Measurements from ENCODE around the gene PKP4. TPM values are rescaled to one million over a fixed set of nuclear protein-coding genes. Genes with fewer than 3 reads are reported as not detected.
"Not testable (repeated sequence)": the region's sequence is repeated elsewhere in the genome, so short reads cannot be mapped to it uniquely, and the experiment has no call there.

The PKP4 gene
- total RNA-seq, result 26.1 TPM

DNA sequence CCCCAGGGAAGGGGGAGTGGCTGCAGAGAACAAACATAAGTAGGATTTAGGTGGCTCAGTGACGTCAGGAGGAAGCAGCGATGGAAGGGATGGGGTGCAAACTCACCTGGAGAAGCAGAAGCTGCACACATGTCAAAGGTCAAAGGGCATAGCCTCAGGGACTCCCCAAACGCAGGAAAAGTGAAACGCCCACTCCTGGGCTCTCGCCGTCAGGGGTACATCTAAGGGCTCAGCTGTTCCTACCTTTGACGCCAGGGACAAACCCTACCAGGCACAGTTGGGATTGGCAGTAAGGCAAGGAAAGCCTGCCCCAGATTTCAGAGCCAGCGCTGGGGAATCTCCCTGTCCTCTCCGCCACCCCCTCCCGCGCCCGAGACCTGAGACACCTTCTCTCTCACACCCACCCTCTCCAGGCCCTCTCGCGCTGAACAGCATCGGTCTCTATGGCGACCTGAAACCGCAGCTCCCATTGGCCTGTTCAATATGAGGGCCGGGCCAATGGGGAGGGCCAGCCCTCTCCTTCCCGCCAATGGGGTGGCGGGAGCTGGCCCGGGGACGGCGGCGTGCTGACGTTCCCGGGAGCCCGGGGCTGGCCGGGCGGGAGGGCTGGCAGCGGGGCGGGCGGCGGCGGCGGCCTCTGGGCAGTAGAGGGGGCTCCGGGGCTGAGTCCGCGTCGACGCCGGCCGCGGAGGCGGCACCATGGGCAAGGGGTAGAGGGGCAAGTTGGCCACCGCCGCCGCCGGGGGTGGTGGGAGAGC, at the start of gene PKP4, which contains the start of gene CCDC148:
Gene PKP4 (plus strand): TSS at position 644 of the 758 bp plus-strand sequence. CDS start 76,233 bp downstream, outside the sequence.
Gene CCDC148 (minus strand): TSS at position 445 of the 758 bp plus-strand sequence. CDS start 314 bp downstream, at position 131.
- Histone ChIP-seq H3K9me3 (ENCODE audit: control insufficient read depth in 3 of 3, low read length in 3 of 3) (no peaks in the 10 kb centered on the region), H3K27me3 (ENCODE audit: control insufficient read depth in 3 of 3, insufficient read depth in 3 of 3, low read length in 3 of 3) (no peaks in the 10 kb centered on the region), H3K27ac (ENCODE audit: low read depth, low read length) (peak within 1 kb of the TSS; percentile 86), H3K36me3 (ENCODE audit: control insufficient read depth in 3 of 3, insufficient read depth in 3 of 3, low read length in 3 of 3) (no peaks in the 10 kb centered on the region), H3K9ac (ENCODE audit: low read depth in 1 of 3, low read length in 3 of 3) (peak within 1 kb of the TSS; percentile 73 to 85 (median 85)), H3K4me3 (ENCODE audit: low read length in 3 of 3) (peak within 1 kb of the TSS; percentile 79 to 84 (median 83)), H3K4me1 (ENCODE audit: control insufficient read depth in 3 of 3, insufficient read depth in 3 of 3, low read length in 3 of 3) (peaks cover 13 to 15% (median 14%) of the 10 kb centered on the region in 3 donors)

DNA sequence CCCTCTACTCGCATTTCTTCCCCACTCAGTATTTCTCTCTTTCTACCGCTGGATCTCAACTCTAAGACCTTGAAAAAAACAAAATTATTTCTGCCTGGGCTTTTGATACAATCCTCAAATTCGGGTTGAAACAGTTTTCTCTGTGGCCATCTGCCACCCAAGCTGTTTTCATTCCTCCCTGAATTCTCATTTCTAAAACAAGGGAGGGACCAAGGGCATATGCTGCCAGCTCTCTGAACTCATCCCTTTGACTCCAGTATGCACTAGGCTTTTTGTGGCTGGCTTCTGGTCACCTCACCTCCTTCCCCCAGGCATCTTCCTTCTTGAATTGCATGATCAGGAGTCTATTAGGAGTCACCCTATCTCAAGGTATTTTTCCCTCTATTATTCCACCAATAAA, 49.7 kb upstream of the PKP4 start:
- H3K9ac ChIP-seq (ENCODE audit: low read depth in 1 of 3, low read length in 3 of 3), result no peak overlapping the region
- peaks cover 0 to 2% (median 2%) of the 10 kb centered on the region in 3 donors for H3K9me3 ChIP-seq (ENCODE audit: control insufficient read depth in 3 of 3, low read length in 3 of 3)
- no peaks in the 10 kb centered on the region for H3K27me3 ChIP-seq (ENCODE audit: control insufficient read depth in 3 of 3, insufficient read depth in 3 of 3, low read length in 3 of 3)
- H3K4me3 ChIP-seq (ENCODE audit: low read length in 3 of 3), result no peak overlapping the region
- H3K27ac ChIP-seq (ENCODE audit: low read depth, low read length), result no peak overlapping the region
- no peaks in the 10 kb centered on the region for H3K4me1 ChIP-seq (ENCODE audit: control insufficient read depth in 3 of 3, insufficient read depth in 3 of 3, low read length in 3 of 3)
- no peaks in the 10 kb centered on the region for H3K36me3 ChIP-seq (ENCODE audit: control insufficient read depth in 3 of 3, insufficient read depth in 3 of 3, low read length in 3 of 3)

GRCh38 chr2:158410132-158410531, 46.6 kb upstream of the PKP4 start:
- H3K36me3 ChIP-seq (ENCODE audit: control insufficient read depth in 3 of 3, insufficient read depth in 3 of 3, low read length in 3 of 3), result no peaks in the 10 kb centered on the region
- H3K9ac ChIP-seq (ENCODE audit: low read depth in 1 of 3, low read length in 3 of 3), result no peak overlapping the region
- H3K4me1 ChIP-seq (ENCODE audit: control insufficient read depth in 3 of 3, insufficient read depth in 3 of 3, low read length in 3 of 3), result no peaks in the 10 kb centered on the region
- no peaks in the 10 kb centered on the region for H3K27me3 ChIP-seq (ENCODE audit: control insufficient read depth in 3 of 3, insufficient read depth in 3 of 3, low read length in 3 of 3)
- peaks cover 0 to 2% (median 2%) of the 10 kb centered on the region in 3 donors for H3K9me3 ChIP-seq (ENCODE audit: control insufficient read depth in 3 of 3, low read length in 3 of 3)
- H3K27ac ChIP-seq (ENCODE audit: low read depth, low read length), result no peak overlapping the region
- no peak overlapping the region for H3K4me3 ChIP-seq (ENCODE audit: low read length in 3 of 3)

GRCh38 chr2:158411748-158412147, 45.0 kb upstream of the PKP4 start:
- Histone ChIP-seq H3K36me3 (ENCODE audit: control insufficient read depth in 3 of 3, insufficient read depth in 3 of 3, low read length in 3 of 3) (no peaks in the 10 kb centered on the region), H3K27me3 (ENCODE audit: control insufficient read depth in 3 of 3, insufficient read depth in 3 of 3, low read length in 3 of 3) (no peaks in the 10 kb centered on the region), H3K4me3 (ENCODE audit: low read length in 3 of 3) (no peak overlapping the region), H3K4me1 (ENCODE audit: control insufficient read depth in 3 of 3, insufficient read depth in 3 of 3, low read length in 3 of 3) (no peaks in the 10 kb centered on the region), H3K9me3 (ENCODE audit: control insufficient read depth in 3 of 3, low read length in 3 of 3) (peaks cover 0 to 5% (median 2%) of the 10 kb centered on the region in 3 donors), H3K27ac (ENCODE audit: low read depth, low read length) (no peak overlapping the region), H3K9ac (ENCODE audit: low read depth in 1 of 3, low read length in 3 of 3) (no peak overlapping the region)

DNA sequence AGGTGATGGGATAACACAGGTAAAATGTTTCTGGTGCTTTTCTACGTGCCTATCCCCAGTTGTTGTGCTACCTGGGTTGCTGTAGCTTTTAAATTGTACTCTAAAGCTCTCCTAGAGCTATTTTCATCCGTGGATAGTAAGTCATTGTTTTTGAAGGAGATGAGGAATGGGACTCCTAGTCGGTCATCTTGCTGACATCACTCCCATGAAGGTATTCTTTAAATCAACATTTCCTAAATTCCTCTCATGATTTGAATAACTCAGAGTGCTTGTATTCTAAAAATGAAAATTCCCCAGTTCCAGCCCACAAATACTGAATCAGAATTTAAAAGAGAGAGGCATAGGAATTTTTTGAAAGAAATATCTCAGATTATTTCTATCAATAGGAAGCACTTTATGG, 44.5 kb upstream of the PKP4 start:
- Histone ChIP-seq H3K27ac (ENCODE audit: low read depth, low read length) (no peak overlapping the region), H3K9ac (ENCODE audit: low read depth in 1 of 3, low read length in 3 of 3) (no peak overlapping the region), H3K9me3 (ENCODE audit: control insufficient read depth in 3 of 3, low read length in 3 of 3) (peaks cover 0 to 5% (median 2%) of the 10 kb centered on the region in 3 donors), H3K4me1 (ENCODE audit: control insufficient read depth in 3 of 3, insufficient read depth in 3 of 3, low read length in 3 of 3) (no peaks in the 10 kb centered on the region), H3K36me3 (ENCODE audit: control insufficient read depth in 3 of 3, insufficient read depth in 3 of 3, low read length in 3 of 3) (no peaks in the 10 kb centered on the region), H3K27me3 (ENCODE audit: control insufficient read depth in 3 of 3, insufficient read depth in 3 of 3, low read length in 3 of 3) (no peaks in the 10 kb centered on the region), H3K4me3 (ENCODE audit: low read length in 3 of 3) (no peak overlapping the region)

DNA sequence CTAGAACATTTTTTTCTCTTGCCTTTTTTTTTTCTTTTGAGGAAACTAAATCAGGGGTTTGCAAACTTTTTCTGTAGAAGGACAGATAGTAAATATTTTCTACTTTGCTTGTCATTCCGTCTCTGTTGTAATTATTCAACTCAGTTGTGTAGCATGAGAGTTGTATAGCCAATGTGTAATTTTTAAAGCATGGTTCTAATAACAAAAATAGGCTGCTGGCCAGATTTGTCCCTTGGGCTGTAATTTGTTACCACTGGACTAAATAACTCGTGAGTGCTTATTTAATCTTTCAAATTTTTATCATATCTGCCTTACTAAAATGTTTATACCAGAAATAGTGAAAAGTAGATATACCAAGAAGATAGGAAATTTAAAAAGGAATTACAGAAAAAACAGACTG, 43.2 kb upstream of the PKP4 start:
- no peaks in the 10 kb centered on the region for H3K27me3 ChIP-seq (ENCODE audit: control insufficient read depth in 3 of 3, insufficient read depth in 3 of 3, low read length in 3 of 3)
- H3K9me3 ChIP-seq (ENCODE audit: control insufficient read depth in 3 of 3, low read length in 3 of 3), result peaks cover 0 to 5% (median 2%) of the 10 kb centered on the region in 3 donors
- H3K36me3 ChIP-seq (ENCODE audit: control insufficient read depth in 3 of 3, insufficient read depth in 3 of 3, low read length in 3 of 3), result no peaks in the 10 kb centered on the region
- H3K4me1 ChIP-seq (ENCODE audit: control insufficient read depth in 3 of 3, insufficient read depth in 3 of 3, low read length in 3 of 3), result no peaks in the 10 kb centered on the region
- no peak overlapping the region for H3K4me3 ChIP-seq (ENCODE audit: low read length in 3 of 3)
- H3K9ac ChIP-seq (ENCODE audit: low read depth in 1 of 3, low read length in 3 of 3), result no peak overlapping the region
- no peak overlapping the region for H3K27ac ChIP-seq (ENCODE audit: low read depth, low read length)

DNA sequence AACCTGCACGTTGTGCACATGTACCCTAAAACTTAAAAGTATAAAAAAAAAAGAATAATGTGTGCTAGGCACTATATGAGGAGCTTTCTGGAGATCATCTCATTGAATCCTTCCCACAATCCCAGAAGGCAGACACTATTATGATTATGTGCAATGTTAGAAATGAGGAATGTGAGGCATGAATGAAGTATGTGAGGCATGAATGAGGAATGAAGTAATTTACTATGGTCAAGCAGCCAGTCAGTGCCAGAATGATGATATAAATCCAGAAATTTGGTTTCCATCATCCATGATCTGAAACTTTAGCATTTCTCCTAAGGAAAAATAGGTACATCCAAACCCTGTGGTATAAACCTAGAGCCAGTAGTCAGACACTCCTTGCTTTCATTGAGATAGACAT, 42.2 kb upstream of the PKP4 start:
- Histone ChIP-seq H3K27ac (ENCODE audit: low read depth, low read length) (no peak overlapping the region), H3K36me3 (ENCODE audit: control insufficient read depth in 3 of 3, insufficient read depth in 3 of 3, low read length in 3 of 3) (no peaks in the 10 kb centered on the region), H3K4me3 (ENCODE audit: low read length in 3 of 3) (no peak overlapping the region), H3K9ac (ENCODE audit: low read depth in 1 of 3, low read length in 3 of 3) (no peak overlapping the region), H3K9me3 (ENCODE audit: control insufficient read depth in 3 of 3, low read length in 3 of 3) (peaks cover 0 to 5% (median 2%) of the 10 kb centered on the region in 3 donors), H3K27me3 (ENCODE audit: control insufficient read depth in 3 of 3, insufficient read depth in 3 of 3, low read length in 3 of 3) (no peaks in the 10 kb centered on the region), H3K4me1 (ENCODE audit: control insufficient read depth in 3 of 3, insufficient read depth in 3 of 3, low read length in 3 of 3) (no peaks in the 10 kb centered on the region)

- H3K9me3 ChIP-seq (ENCODE audit: control insufficient read depth in 3 of 3, low read length in 3 of 3), result peaks cover 0 to 4% (median 0%) of the 10 kb centered on the region in 3 donors
- no peaks in the 10 kb centered on the region for H3K27me3 ChIP-seq (ENCODE audit: control insufficient read depth in 3 of 3, insufficient read depth in 3 of 3, low read length in 3 of 3)
- no peak overlapping the region for H3K4me3 ChIP-seq (ENCODE audit: low read length in 3 of 3)
- no peaks in the 10 kb centered on the region for H3K4me1 ChIP-seq (ENCODE audit: control insufficient read depth in 3 of 3, insufficient read depth in 3 of 3, low read length in 3 of 3)
- H3K27ac ChIP-seq (ENCODE audit: low read depth, low read length), result no peak overlapping the region
- no peak overlapping the region for H3K9ac ChIP-seq (ENCODE audit: low read depth in 1 of 3, low read length in 3 of 3)
- H3K36me3 ChIP-seq (ENCODE audit: control insufficient read depth in 3 of 3, insufficient read depth in 3 of 3, low read length in 3 of 3), result no peaks in the 10 kb centered on the region
Measured at GRCh38 chr2:158432117-158432516, 24.6 kb upstream of the PKP4 start.

DNA sequence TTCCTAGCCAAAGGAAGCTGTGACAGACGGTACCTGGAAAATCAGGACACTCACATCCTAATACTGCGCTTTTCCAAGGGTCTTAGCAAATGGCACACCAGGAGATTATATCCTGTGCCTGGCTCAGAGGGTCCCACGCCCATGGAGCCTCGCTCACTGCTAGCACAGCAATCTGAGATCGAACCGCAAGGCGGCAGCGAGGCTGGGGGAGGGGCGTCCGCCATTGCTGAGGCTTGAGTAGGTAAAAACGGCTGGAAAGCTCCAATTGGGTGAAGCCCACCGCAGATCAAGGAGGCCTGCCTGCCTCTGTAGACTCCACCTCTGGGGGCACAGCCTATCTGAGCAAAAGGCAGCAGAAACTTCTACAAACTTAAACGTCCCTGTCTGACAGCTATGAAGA, 23.0 kb upstream of the PKP4 start:
- not testable (repeated sequence) for H3K27ac ChIP-seq (ENCODE audit: low read depth, low read length); H3K4me1 ChIP-seq (ENCODE audit: control insufficient read depth in 3 of 3, insufficient read depth in 3 of 3, low read length in 3 of 3); H3K9ac ChIP-seq (ENCODE audit: low read depth in 1 of 3, low read length in 3 of 3); H3K27me3 ChIP-seq (ENCODE audit: control insufficient read depth in 3 of 3, insufficient read depth in 3 of 3, low read length in 3 of 3); H3K4me3 ChIP-seq (ENCODE audit: low read length in 3 of 3); H3K36me3 ChIP-seq (ENCODE audit: control insufficient read depth in 3 of 3, insufficient read depth in 3 of 3, low read length in 3 of 3); H3K9me3 ChIP-seq (ENCODE audit: control insufficient read depth in 3 of 3, low read length in 3 of 3)

DNA sequence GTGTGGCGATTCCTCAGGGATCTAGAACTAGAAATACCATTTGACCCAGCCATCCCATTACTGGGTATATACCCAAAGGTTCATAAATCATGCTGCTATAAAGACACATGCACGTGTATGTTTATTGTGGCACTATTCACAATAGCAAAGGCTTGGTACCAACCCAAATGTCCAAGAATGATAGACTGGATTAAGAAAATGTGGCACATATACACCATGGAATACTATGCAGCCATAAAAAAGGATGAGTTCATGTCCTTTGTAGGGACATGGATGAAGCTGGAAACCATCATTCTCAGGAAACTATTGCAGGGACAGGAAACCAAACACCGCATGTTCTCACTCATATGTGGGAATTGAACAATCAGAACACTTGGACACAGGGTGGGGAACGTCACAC, 17.7 kb upstream of the PKP4 start:
- H3K9ac ChIP-seq (ENCODE audit: low read depth in 1 of 3, low read length in 3 of 3); H3K36me3 ChIP-seq (ENCODE audit: control insufficient read depth in 3 of 3, insufficient read depth in 3 of 3, low read length in 3 of 3); H3K9me3 ChIP-seq (ENCODE audit: control insufficient read depth in 3 of 3, low read length in 3 of 3); H3K27ac ChIP-seq (ENCODE audit: low read depth, low read length); H3K27me3 ChIP-seq (ENCODE audit: control insufficient read depth in 3 of 3, insufficient read depth in 3 of 3, low read length in 3 of 3); H3K4me3 ChIP-seq (ENCODE audit: low read length in 3 of 3); H3K4me1 ChIP-seq (ENCODE audit: control insufficient read depth in 3 of 3, insufficient read depth in 3 of 3, low read length in 3 of 3): not testable (repeated sequence)
